GM20000 (cell line): ENCODE results near the gene TKTL1.
A peak's percentile ranks its signal among the peaks of the same experiment; 100 is the strongest.

Experiments
- DNase-seq: peaks from one replicate; pipeline ENCODE4 v3.0.0; 2012; ENCODE audit warnings: low spot score
- TF ChIP-seq, protein P1 (sequence below): IDR thresholded peaks from 2 replicates; pipeline ENCODE4 v1.5.1; 2012; ENCODE audit warnings: mild to moderate bottlenecking, control low read depth; ENCODE audit errors: extremely low read depth, missing control alignments

Gene TKTL1

DNA sequence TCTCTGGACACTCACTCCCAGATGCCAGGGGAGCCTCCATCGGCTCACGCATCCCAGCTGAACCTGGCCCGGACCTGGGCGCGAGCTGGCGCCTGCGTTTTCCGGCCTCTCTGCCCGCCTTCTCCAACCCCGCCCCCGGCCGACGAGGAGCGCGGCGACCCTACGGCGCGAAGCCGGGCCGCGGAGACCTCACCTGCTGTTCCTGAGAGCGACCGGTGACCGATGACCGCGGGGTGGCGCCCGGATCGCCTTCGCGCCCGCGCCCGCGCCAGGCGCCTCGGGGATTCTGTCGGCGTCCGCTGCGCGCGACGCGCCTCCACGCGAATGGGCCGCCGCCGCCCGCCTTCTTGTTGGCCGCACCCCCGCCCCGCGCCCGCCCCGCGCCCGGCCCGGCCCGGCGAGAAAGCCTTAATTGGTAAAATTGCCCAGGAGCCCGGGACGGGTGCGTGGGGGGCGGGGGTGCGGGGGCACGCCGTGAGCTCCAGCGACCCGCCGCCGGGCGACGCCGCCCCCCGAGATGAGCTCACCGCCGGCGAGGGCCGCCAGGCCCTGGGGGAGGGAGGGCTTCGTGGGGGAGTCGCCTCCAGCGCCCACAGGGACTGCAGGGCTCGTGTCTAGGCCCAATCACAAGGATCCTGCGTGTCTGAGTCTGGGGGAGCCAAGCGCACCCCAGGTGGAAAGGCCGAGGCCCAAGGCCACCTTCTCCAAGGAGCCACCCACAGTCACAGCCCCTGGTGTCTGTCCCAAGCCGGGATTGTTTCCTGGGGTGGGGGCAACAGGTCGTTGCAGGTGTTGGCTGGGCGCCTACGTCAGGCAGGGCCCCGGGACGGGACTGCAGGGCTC lies 78.9 kb downstream of the TKTL1 start, which contains the start of gene FLNA:
Gene FLNA, minus strand, starts transcription at position 322 of the 843 bp plus-strand sequence. CDS start 3,389 bp downstream, outside the sequence.
- TF ChIP-seq, protein P1, sequence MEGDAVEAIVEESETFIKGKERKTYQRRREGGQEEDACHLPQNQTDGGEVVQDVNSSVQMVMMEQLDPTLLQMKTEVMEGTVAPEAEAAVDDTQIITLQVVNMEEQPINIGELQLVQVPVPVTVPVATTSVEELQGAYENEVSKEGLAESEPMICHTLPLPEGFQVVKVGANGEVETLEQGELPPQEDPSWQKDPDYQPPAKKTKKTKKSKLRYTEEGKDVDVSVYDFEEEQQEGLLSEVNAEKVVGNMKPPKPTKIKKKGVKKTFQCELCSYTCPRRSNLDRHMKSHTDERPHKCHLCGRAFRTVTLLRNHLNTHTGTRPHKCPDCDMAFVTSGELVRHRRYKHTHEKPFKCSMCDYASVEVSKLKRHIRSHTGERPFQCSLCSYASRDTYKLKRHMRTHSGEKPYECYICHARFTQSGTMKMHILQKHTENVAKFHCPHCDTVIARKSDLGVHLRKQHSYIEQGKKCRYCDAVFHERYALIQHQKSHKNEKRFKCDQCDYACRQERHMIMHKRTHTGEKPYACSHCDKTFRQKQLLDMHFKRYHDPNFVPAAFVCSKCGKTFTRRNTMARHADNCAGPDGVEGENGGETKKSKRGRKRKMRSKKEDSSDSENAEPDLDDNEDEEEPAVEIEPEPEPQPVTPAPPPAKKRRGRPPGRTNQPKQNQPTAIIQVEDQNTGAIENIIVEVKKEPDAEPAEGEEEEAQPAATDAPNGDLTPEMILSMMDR = peak; percentile 29
- peak; percentile 47 for DNase-seq

DNA sequence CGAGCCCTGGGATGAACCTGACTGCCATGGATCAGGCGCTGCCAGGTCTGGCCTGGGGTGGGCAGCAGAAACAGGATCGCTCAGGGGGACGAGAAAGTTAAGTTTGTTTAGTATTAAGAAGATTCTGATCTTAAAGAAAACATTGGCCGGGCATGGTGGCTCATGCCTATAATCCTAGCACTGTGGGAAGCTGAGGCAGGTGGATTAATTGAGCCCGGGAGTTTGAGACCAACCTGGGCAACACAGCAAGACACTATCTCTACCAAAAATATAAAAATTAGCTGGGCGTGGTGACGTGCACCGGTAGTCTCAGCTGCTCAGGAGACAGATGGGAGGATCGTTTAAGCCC lies 79.5 kb downstream of the TKTL1 start:
- TF ChIP-seq, protein P1 = no peak
- no peak for DNase-seq

DNA sequence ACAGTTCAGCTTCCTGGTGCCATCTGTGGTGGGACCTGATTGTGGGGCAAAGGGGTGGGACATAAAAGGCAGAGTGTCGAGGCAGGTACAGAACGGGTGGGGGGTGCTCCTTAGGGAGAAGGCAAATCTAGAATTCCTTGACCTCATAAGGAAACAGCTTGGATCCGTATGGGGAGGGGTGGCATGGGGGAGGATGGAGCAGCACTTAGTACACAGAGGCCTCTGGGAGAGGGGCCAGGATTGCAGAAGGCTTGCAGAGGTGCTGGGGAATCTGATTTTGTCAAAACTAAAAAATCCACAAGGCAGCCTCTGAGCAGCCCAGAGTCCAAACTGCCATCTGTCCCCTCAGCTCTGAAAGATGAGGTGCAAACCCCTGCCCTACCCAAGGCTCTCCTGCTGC lies 81.2 kb downstream of the TKTL1 start:
- no peak for DNase-seq

DNA sequence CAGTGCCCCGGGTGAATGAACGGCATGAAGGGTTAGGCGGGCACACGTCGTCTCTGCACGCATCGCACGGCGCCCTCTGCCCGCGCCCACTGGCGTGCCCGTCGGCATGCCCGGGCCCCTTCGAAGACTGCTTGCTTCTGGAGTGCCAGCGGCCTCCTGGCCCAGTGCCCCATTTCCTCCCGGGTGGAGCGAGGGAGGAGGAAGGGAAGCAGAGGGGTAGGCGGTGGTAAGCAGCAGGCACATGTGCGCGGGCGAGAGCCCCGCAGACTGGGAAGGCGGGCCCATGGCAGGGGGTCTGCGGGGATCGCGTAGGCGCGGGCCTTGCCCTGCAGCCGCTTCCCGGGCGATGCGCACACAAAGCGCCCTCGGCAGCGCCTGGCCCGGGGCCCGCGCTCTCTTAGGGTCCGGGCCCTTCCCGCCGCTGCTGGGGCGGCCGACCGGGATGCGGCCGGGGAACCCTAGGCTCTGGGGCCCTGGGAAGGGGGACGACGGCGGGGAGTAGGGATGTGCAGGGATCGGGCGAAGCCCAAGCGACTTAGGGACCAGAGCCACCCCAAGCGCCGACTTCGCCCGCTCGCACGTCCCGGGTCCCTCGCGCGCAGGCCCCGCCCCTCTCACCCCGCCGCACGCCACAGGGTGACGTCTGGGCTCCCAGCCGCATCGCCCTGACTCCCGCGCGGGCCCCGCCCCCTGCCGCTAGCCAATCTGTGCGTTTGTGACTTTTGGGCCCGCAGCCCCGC lies 82.6 kb downstream of the TKTL1 start:
- TF ChIP-seq, protein P1 = no peak
- DNase-seq = peak; percentile 89

More for the DNA sequence above, 81.2 kb downstream of the TKTL1 start:
- TF ChIP-seq, protein P1 = no peak

DNA sequence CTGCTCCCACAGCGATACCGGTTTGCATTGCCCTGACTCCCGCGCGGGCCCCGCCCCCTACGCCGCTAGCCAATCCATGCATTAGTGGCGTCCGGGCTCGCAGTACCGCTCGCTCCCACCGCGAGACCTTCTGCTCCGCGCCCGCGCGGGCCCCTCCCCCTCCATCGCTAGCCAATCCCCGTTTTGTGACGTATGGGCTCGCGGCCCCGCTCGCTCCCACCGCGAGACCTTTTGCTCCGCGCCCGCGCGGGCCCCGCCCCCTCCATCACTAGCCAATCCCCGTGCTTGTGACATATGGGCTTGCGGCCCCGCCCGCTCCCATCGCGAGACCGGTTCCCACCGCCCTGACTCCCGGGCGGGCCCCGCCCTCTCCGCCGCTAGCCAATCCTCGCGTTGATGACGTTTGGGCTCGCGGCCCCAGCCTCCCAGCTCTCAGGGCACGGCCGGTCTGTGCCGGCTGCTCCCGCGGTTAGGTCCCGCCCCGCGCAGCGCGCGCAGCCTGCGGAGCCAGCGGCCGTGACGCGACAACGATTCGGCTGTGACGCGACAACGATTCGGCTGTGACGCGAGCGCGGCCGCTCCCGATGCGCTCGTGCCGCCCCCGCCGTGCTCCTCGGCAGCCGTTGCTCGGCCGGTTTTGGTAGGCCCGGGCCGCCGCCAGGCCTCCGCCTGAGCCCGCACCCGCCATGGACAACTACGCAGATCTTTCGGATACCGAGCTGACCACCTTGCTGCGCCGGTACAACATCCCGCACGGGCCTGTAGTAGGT lies 83.4 kb downstream of the TKTL1 start, which contains the start of gene EMD:
Gene EMD, plus strand, starts transcription at position 497 of the 770 bp plus-strand sequence. Its CDS starts 190 bp downstream, at position 687.
- TF ChIP-seq, protein P1 = no peak
- peak; percentile 92 for DNase-seq

DNA sequence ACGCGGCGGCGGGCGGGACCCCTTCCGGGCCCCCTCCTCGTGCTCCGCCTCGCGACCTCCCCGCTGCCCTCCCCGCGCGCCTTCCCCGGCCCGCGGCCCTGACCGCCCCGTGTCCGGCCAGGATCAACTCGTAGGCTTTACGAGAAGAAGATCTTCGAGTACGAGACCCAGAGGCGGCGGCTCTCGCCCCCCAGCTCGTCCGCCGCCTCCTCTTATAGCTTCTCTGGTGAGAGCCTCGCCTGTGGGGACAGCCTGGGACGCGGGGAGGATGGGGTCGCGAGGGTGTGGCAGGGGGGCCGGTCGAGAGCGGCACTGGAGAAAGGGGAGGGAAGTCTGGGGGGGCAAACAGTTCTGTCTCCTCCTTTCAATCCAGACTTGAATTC lies 84.0 kb downstream of the TKTL1 start:
- no peak for DNase-seq
- TF ChIP-seq, protein P1 = no peak
